Lung (tissue), 12 donors: ENCODE results near the gene SPECC1L. TPM values are rescaled to one million over a fixed set of nuclear protein-coding genes. Genes with fewer than 3 reads are reported as not detected.
A peak's percentile ranks its signal among the peaks of the same experiment; 100 is the strongest.

Source experiments
- ATAC-seq: fragments of 200-7000 bp; cut with Tn5 transposase; one replicate; pipeline ENCODE4 v1.9.1; 2020; ENCODE audit warnings: moderate number of reproducible peaks; ENCODE audit not compliant: insufficient read depth, low FRiP score
- DNase-seq, 3 donors: peaks; one replicate each; pipeline ENCODE4 v3.0.0-alpha.2; 2013 to 2017
- H3K27ac ChIP-seq, 2 donors: one replicate each; pipeline ENCODE4 v1.5.1; 2013; ENCODE audit warnings: mild to moderate bottlenecking in 2 of 2, moderate library complexity in 2 of 2, control low read depth in 1 of 2, inconsistent platforms in 1 of 2, low read depth in 1 of 2, low read length in 1 of 2
- H3K27me3 ChIP-seq, 3 donors: one replicate each; pipeline ENCODE4 v1.5.1; 2013; ENCODE audit warnings: low read length in 2 of 3; ENCODE audit not compliant: control insufficient read depth in 3 of 3, insufficient read depth in 3 of 3
- H3K36me3 ChIP-seq, 4 donors: one replicate each; pipeline ENCODE4 v1.5.1; 2013; ENCODE audit warnings: low read length in 4 of 4, mild to moderate bottlenecking in 1 of 4, moderate library complexity in 1 of 4; ENCODE audit not compliant: control insufficient read depth in 4 of 4, insufficient read depth in 4 of 4
- H3K4me1 ChIP-seq, 5 donors: one replicate each; pipeline ENCODE4 v1.5.1; 2013; ENCODE audit warnings: low read length in 5 of 5, mild to moderate bottlenecking in 2 of 5, moderate library complexity in 1 of 5; ENCODE audit not compliant: control insufficient read depth in 5 of 5, insufficient read depth in 5 of 5
- H3K4me3 ChIP-seq: one replicate; pipeline ENCODE4 v1.5.1; 2013; ENCODE audit warnings: mild to moderate bottlenecking, control low read depth, moderate library complexity
- H3K9ac ChIP-seq, 2 donors: one replicate each; pipeline ENCODE4 v1.5.1; 2013; ENCODE audit warnings: low read length in 2 of 2, control low read depth in 1 of 2; ENCODE audit not compliant: insufficient read depth in 1 of 2
- H3K9me3 ChIP-seq, 4 donors: one replicate each; pipeline ENCODE4 v1.5.1; 2013; ENCODE audit warnings: low read length in 3 of 4, mild to moderate bottlenecking in 1 of 4, moderate library complexity in 1 of 4; ENCODE audit not compliant: control insufficient read depth in 4 of 4, insufficient read depth in 3 of 4
- CTCF ChIP-seq: IDR thresholded peaks from 2 replicates; pipeline ENCODE4 v1.5.1; 2012; ENCODE audit warnings: mild to moderate bottlenecking; ENCODE audit errors: control extremely low read depth, extremely low read depth
- WGBS, 2 donors: extraction: QIAGEN DNeasy Blood & Tissue Kit; methylation state at CpG; one replicate each; pipeline ENCODE4 v1.1.7; 2013; 5-methylcytosine and 5-hydroxymethylcytosine counted together
- polyA plus RNA-seq, 2 donors: library from polyadenylated mRNA; stranded (reverse); fragments of 200-250 nt; gene quantifications; one replicate each; pipeline ENCODE4 v1.2.1, GENCODE V29; 2013
- total RNA-seq, 2 donors: library from RNA; depleted of rRNA in 1 of 2; stranded (reverse); fragments of >200 nt in 1 of 2; gene quantifications; one replicate each; pipeline ENCODE4 v1.2.1, GENCODE V29; 2014 to 2021
- donor health status: control.
- donor health status: control.
- donor health status: Bipolar disorder and iron deficiency.
- donor health status: healthy.
- donor health status: DM: yes; HTN: yes; CAD: no.

SPECC1L gene
- total and polyA plus RNA-seq, 4 donors: 10.4 to 83.9 (median 37.8) TPM

GRCh38 chr22:24432059-24432853 is 161.6 kb downstream of the SPECC1L start:
- no peaks in the 10 kb centered on the region for H3K27me3 ChIP-seq
- peaks cover 0 to 3% (median 0%) of the 10 kb centered on the region in 4 donors for H3K36me3 ChIP-seq
- ATAC-seq (no peak), DNase-seq (peak; percentile 82 to 85 (median 82))
- H3K9ac ChIP-seq: no peak overlapping the region
- no peak for TF ChIP-seq CTCF
- H3K9me3 ChIP-seq: no peaks in the 10 kb centered on the region
- peak overlapping the region in 1 of 2 donors; percentile 9 for H3K27ac ChIP-seq
- H3K4me3 ChIP-seq: no peak overlapping the region
- WGBS, 2 donors: 60 to 78% methylated on average over 17 of the region's 17 CpGs
- peaks cover 0 to 52% (median 40%) of the 10 kb centered on the region in 5 donors for H3K4me1 ChIP-seq

- WGBS, 2 donors: 94 to 96% methylated on average over 34 of the region's 34 CpGs
Observed at GRCh38 chr22:24433001-24433827, 162.6 kb downstream of the SPECC1L start.

GRCh38 chr22:24433828-24434470 is 163.3 kb downstream of the SPECC1L start:
- H3K4me1 ChIP-seq: peaks cover 0 to 52% (median 36%) of the 10 kb centered on the region in 5 donors

More at GRCh38 chr22:24433001-24433827, 162.6 kb downstream of the SPECC1L start:
- TF ChIP-seq CTCF: no peak
- Histone ChIP-seq H3K4me3 (no peak overlapping the region), H3K36me3 (peaks cover 0 to 3% (median 0%) of the 10 kb centered on the region in 4 donors), H3K4me1 (peaks cover 0 to 52% (median 40%) of the 10 kb centered on the region in 5 donors), H3K9ac (no peak overlapping the region), H3K9me3 (no peaks in the 10 kb centered on the region), H3K27me3 (no peaks in the 10 kb centered on the region), H3K27ac (peak overlapping the region in 1 of 2 donors; percentile 89)
- no peak for ATAC-seq
- DNase-seq: no peak

More at GRCh38 chr22:24433828-24434470, 163.3 kb downstream of the SPECC1L start:
- Histone ChIP-seq H3K4me3 (no peak overlapping the region), H3K9me3 (no peaks in the 10 kb centered on the region), H3K27me3 (no peaks in the 10 kb centered on the region), H3K36me3 (peaks cover 0 to 3% (median 0%) of the 10 kb centered on the region in 4 donors), H3K9ac (no peak overlapping the region), H3K27ac (peak overlapping the region in 1 of 2 donors; percentile 89)
- WGBS, 2 donors: 67 to 74% methylated on average over 12 of the region's 12 CpGs
- peak; percentile 50 for ATAC-seq
- TF ChIP-seq CTCF: no peak
- no peak for DNase-seq
